Osteoblast (primary cell): ENCODE measurements around the gene TCF7L1. TPM values are rescaled to one million over a fixed set of nuclear protein-coding genes. Genes with fewer than 3 reads are reported as not detected.
A peak's percentile ranks its signal among the peaks of the same experiment; 100 is the strongest.

Source experiments
- DNase-seq: peaks from one replicate; pipeline ENCODE4 v3.0.0; 2011; ENCODE audit warnings: low spot score, mixed read lengths; ENCODE audit not compliant: insufficient read length; ENCODE audit errors: missing footprints
- H2AFZ ChIP-seq: 2 replicates; pipeline ENCODE4 v1.6.0; 2011; ENCODE audit warnings: mild to moderate bottlenecking, low read length
- H3K27ac ChIP-seq: 2 replicates; pipeline ENCODE4 v1.5.1; 2011; ENCODE audit warnings: mild to moderate bottlenecking, low read depth, low read length, moderate library complexity
- H3K27me3 ChIP-seq: 2 replicates; pipeline ENCODE4 v1.6.0; 2012; ENCODE audit warnings: mild to moderate bottlenecking, control low read depth, inconsistent platforms, low read length, moderate library complexity; ENCODE audit not compliant: insufficient read depth
- H3K36me3 ChIP-seq: 2 replicates; pipeline ENCODE4 v1.5.1; 2011; ENCODE audit warnings: mild to moderate bottlenecking, low read length, control low read depth, moderate library complexity; ENCODE audit not compliant: insufficient read depth
- H3K4me1 ChIP-seq: 2 replicates; pipeline ENCODE4 v1.5.1; 2011; ENCODE audit warnings: mild to moderate bottlenecking, low read length, control low read depth, moderate library complexity; ENCODE audit not compliant: insufficient read depth
- H3K4me2 ChIP-seq: 2 replicates; pipeline ENCODE4 v1.6.0; 2011; ENCODE audit warnings: mild to moderate bottlenecking, low read length; ENCODE audit not compliant: insufficient read depth
- H3K4me3 ChIP-seq: fragments of 200-600 bp; sonication (generic); 3 replicates; pipeline ENCODE4 v1.5.1; 2012; ENCODE audit warnings: mild to moderate bottlenecking, low read length, inconsistent platforms; ENCODE audit not compliant: insufficient read depth
- H3K79me2 ChIP-seq: 2 replicates; pipeline ENCODE4 v1.6.0; 2012; ENCODE audit warnings: mild to moderate bottlenecking, low read length, control low read depth, inconsistent platforms; ENCODE audit not compliant: insufficient read depth
- H3K9me3 ChIP-seq: 2 replicates; pipeline ENCODE4 v1.5.1; 2011; ENCODE audit warnings: low read depth, low read length, control low read depth
- H4K20me1 ChIP-seq: 2 replicates; pipeline ENCODE4 v1.6.0; 2012; ENCODE audit warnings: mild to moderate bottlenecking, low read length, control low read depth; ENCODE audit not compliant: insufficient read depth
- CTCF ChIP-seq: IDR thresholded peaks from 2 replicates; pipeline ENCODE4 v1.5.1; 2011; ENCODE audit warnings: mild to moderate bottlenecking, low read depth, low read length, moderate library complexity; ENCODE audit errors: extremely low read depth
- total RNA-seq: library from RNA; depleted of rRNA; stranded (reverse); fragments of >200 nt; gene quantifications from 2 replicates; pipeline ENCODE4 v1.2.3, GENCODE V29; 2012

The TCF7L1 gene
- total RNA-seq, 1 donor: 2.5 TPM

GRCh38 chr2:85324639-85325465, 191.7 kb downstream of the TCF7L1 start:
- peaks cover 28% of the 10 kb centered on the region for H3K4me1 ChIP-seq
- no peaks in the 10 kb centered on the region for H3K9me3 ChIP-seq
- H3K27me3 ChIP-seq: no peaks in the 10 kb centered on the region
- H3K4me2 ChIP-seq: peak overlapping the region; percentile 98
- peaks cover 77% of the 10 kb centered on the region for H3K79me2 ChIP-seq
- peak overlapping the region; percentile 29 for H3K27ac ChIP-seq
- no peak overlapping the region for H2AFZ ChIP-seq
- peak overlapping the region; percentile 90 for H3K4me3 ChIP-seq
- peaks cover 56% of the 10 kb centered on the region for H3K36me3 ChIP-seq
- no peak for TF ChIP-seq CTCF
- DNase-seq: no peak
- H4K20me1 ChIP-seq: peaks cover 54% of the 10 kb centered on the region

DNA sequence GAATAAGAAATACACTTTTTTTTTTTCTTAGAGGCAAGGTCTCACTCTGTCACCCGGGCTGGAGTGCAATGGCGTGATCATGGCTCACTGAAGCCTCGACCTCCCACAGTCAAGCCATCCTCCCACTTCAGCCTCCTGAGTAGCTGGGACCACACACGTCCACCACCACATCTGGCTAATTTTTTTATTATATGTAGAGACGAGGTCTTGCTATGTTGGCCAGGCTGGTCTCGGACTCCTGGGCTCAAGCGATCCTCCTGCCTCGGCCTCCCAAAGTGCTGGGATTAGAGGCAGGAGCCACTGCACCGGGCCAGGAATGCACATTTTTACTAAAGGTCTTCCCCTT, 192.2 kb downstream of the TCF7L1 start:
- no peak overlapping the region for H2AFZ ChIP-seq
- no peak overlapping the region for H3K27ac ChIP-seq
- peak overlapping the region; percentile 90 for H3K4me3 ChIP-seq
- DNase-seq: no peak
- H3K9me3 ChIP-seq: no peaks in the 10 kb centered on the region
- no peaks in the 10 kb centered on the region for H3K27me3 ChIP-seq
- H3K4me1 ChIP-seq: peaks cover 28% of the 10 kb centered on the region
- H3K36me3 ChIP-seq: peaks cover 50% of the 10 kb centered on the region
- TF ChIP-seq CTCF: no peak
- peaks cover 51% of the 10 kb centered on the region for H4K20me1 ChIP-seq
- H3K79me2 ChIP-seq: peaks cover 71% of the 10 kb centered on the region
- H3K4me2 ChIP-seq: peak overlapping the region; percentile 98

- no peak for TF ChIP-seq CTCF
- Histone ChIP-seq H3K27ac (peak overlapping the region; percentile 98), H3K36me3 (peaks cover 38% of the 10 kb centered on the region), H3K4me1 (peaks cover 28% of the 10 kb centered on the region), H3K4me3 (peak overlapping the region; percentile 90), H3K4me2 (peak overlapping the region; percentile 98), H3K79me2 (peaks cover 60% of the 10 kb centered on the region), H2AFZ (no peak overlapping the region), H3K27me3 (no peaks in the 10 kb centered on the region), H4K20me1 (peaks cover 44% of the 10 kb centered on the region), H3K9me3 (no peaks in the 10 kb centered on the region)
- no peak for DNase-seq
Observed at GRCh38 chr2:85326406-85327159, 193.4 kb downstream of the TCF7L1 start.

DNA sequence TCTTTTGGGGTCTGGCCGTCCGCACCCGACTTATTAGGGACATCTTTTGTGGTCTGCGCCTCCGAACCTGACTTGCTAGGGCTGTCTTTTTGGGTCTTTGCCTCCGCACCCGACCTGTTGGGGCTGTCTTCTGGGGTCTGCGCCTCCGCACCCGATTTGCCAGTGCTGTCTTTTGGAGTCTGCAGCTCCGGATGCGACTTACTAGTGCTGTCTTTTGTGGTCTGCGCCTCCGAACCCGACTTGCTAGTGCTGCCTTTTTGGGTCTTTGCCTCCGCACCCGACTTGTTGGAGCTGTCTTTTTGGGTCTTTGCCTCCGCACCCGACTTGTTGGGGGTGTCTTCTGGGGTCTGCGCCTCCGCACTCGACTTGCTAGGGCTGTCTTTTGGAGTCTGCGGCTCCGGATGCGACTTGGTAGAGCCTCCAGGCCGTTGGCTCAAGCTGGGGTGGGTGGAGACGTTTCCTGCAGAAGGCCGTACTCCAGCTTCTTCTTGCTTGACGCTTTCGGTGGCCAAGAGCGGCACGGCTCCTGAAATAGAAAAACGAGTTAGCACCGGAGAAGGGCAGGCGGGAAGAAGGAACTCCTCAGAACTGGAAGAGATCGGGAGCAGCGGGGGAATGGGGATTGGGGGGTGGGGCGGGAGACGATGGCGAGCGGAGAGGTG, 194.1 kb downstream of the TCF7L1 start:
- H3K79me2 ChIP-seq: peaks cover 53% of the 10 kb centered on the region
- H4K20me1 ChIP-seq: peaks cover 41% of the 10 kb centered on the region
- H2AFZ ChIP-seq: peak overlapping the region; percentile 99
- TF ChIP-seq CTCF: no peak
- peaks cover 31% of the 10 kb centered on the region for H3K36me3 ChIP-seq
- H3K4me2 ChIP-seq: peak overlapping the region; percentile 98
- no peak for DNase-seq
- H3K27ac ChIP-seq: peak overlapping the region; percentile 98
- H3K4me1 ChIP-seq: peaks cover 28% of the 10 kb centered on the region
- no peaks in the 10 kb centered on the region for H3K9me3 ChIP-seq
- H3K4me3 ChIP-seq: peak overlapping the region; percentile 90
- no peaks in the 10 kb centered on the region for H3K27me3 ChIP-seq
